Measurements from ENCODE around the gene CDC14B. TPM values are rescaled to one million over a fixed set of nuclear protein-coding genes. Genes with fewer than 3 reads are reported as not detected.
"Not testable (repeated sequence)": the region's sequence is repeated elsewhere in the genome, so short reads cannot be mapped to it uniquely, and the experiment has no call there.

CDC14B gene
- total RNA-seq, 1 donor from 2014 or later: 55.7 TPM

DNA sequence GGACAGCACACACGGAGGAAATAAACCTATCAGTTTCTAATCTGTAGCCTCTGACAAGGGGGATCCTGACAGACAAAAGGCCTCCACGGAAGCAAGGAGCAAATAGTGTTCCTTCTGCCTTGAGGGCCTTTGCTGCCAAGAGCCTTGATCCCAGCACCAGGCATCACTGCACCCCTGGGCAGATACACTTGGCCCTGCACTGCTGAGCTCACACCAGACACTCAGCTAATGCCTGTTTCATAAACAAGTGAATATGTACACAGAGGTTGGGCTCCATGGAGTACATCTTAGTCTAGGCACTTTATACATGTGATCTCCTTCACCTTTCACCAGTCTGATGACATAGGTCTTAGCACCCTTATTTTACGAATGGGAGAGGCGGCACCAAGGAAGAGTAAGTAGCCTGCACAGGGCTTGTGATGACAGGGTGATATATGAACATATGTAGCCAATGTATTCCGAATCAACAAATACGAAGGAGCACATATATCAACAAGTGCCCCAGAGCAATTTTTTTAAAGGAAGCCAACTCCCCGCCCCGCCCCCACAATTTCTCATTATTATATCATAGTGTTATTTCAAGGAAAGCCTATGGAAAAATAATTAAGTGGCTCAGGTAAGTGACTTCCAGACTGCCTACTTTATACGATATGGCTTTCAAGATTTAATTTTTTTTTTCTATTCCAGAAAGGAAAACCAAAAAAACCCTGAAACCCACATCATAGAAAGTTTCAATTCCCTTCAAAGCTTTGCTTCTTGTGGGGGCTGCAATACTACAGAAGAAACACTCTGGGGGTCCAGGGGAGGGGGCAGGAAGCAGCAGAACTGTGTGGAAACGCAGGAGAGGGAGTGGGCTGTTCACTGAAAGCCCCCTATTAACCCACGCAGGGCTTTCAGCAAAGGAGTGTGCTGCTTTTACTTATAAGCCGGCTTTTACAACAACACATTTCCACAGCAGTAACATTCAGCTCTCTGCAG is 32.0 kb downstream of the CDC14B start:
- DNase-seq (ENCODE audit: low read depth): no peak

DNA sequence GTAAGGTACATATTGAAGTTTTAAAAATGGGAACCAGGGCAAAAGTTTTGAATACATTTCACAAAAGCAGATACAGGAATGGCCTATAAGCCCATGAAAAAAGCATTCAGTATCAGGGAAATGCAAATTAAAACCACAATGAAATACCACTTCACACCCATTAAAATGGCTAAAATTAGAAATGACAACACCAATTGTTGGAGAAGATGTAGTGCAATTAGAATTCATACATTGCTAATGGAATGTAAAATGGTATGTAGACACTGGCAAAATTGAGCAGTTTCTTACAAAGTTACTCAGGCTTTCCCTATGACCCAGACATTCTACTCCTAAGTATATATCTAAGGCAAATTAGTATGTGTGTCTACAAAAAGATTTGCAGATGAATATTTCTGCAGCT is 34.2 kb downstream of the CDC14B start:
- no peak for DNase-seq (ENCODE audit: low read depth)

DNA sequence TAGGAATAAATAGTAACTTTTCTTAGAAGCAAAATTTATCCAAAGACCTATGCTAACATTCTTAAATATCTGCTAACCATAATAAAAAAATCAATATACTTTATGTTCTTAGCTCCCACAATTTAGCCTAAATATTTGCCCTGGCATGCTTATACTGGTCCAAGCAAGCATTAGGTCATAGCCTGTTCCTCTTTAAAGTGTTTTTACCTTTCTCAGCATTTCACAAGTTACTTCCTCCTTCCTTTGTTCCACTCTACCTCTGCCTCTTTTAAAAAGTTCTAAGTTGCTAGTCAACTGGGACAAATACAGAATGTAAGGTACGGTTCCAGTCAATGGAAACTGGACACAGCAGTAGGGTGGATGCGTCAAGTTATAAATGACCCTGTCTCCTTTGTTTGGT is 37.4 kb downstream of the CDC14B start:
- DNase-seq (ENCODE audit: low read depth): not testable (repeated sequence)

DNA sequence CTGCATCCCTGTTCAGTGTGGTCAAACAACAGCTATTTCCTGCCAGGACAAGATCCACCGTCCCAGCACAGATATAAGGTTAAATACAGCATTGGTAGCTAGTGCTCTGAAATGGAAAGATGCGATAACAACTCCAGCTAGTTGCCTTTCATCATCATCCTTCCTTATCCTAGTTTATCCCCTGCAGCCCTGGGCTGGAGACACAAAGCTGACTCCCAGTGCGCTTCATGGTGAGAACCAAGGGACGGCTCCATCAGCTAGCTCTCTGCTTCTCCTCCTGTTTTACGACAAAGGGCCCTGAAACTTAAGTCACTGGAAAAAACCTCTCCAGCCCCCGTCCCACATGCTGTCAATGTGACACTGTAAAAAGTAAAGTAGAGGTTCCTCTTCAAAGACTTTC is 37.9 kb downstream of the CDC14B start:
- no peak for DNase-seq (ENCODE audit: low read depth)

DNA sequence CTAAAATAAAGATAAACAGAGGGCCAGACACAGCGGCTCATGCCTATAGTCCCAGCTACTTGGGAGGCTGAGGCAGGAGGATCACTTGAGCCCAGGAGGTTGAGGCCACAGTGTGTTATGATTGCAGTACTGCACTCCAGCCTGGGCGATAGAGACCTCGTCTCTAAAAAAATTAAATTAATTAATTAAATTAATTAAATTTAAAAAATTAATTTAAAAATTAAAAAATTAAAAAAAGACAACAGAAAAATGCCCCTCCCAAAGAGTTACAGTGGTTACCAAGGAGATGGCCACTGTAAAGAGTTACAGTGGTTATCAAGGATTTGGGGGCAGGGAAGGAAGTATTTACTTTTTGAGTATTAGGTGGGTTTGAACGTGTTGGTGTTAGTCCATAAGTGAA is 38.3 kb downstream of the CDC14B start:
- no peak for DNase-seq (ENCODE audit: low read depth)

DNA sequence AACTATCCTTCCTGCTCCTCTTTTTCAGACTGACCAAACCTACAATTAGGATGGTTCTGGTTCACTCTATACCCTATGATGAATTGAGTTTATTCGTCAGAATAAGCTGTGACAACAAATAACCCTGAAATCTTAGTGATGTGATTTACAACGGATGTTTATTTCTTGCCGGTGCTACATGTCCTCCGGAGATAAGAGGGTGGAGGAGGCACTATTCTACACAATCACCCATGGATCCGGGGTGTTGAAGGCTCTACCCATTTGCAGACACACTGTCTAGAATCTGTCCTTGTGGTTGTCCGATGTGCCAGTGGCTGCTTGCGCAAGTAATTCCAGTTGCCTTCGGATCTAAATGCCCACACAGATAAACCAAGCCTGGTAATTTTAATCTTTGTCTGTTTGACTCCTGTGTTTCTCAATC is 44.7 kb downstream of the CDC14B start:
- DNase-seq (ENCODE audit: low read depth): peak; percentile 11

DNA sequence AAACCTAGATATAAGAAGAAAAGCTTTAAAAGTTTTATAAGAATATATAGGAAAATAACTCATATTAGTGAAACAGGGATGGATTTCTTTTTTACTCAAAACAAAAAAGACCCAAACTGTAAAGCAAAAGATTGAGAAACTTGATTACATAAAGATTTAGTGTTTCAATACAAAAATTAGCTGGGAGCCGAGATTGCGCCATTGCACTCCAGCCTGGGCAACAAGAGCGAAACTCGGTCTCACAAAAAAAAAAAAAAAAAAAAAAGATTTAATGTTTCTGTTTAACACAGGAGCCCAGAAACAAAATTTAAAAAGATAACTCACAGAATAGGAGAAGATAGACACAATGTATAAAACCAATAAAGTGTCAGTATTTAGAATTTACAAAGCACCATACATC is 45.2 kb downstream of the CDC14B start:
- no peak for DNase-seq (ENCODE audit: low read depth)

DNA sequence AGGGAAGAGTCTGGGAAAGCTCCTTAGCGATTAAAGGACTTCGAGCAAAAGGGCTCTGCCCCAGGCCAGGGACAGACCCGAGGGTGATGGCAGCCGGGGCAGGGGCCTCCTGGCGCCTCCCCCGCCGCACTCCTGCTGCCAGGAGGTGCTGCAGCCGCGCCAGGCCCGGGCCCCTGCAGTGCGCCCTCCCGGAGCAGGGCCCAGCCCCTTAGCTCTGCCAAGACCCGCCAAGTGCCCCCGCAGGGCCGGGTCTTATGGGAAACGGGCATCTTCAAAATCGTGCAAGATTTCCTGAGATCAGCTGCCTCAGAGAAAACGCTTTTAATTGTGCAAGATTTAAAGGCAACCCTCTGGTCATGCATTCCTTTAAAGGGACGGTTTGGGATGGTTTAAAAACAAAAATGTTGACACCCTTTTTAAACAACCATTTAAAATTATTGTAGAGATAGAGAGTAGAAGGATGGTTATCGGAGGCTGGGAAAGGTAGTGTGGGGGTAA is 52.4 kb downstream of the CDC14B start:
- no peak for DNase-seq (ENCODE audit: low read depth)

DNA sequence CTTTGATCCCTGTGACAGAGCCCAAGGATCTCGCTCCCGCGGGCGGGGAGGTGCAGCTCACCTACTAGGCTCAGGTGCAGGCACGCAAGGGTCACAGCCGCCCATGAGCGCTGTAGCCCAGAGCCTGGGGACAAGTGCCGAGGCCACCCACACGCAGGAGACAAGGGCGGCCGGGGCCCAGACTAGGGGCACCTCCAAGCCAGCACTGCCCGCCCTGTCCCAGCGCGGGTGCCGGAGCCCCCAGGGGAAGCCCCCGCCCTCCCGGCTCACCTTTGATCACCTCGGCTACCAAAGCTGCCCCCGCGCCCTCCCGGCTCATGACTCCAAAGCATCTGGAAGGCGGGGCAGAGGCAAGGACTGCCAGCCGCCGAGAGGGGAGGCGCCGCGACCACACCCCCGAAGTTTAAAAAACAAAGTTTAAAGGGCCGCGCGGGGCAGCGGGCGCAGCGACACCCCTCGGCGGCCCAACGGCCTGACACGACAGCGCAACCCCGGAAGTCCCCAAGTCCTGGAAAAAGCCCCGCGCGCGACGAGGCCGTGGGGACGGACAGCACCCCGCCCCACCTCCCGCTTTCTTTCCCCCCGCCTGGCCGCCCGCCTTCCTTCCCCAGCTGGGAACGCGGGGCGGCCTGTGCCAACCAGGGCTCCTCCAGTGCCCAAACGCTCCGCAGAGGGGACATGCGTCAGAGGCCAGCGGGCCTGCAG is 53.0 kb downstream of the CDC14B start:
- peak; percentile 21 for DNase-seq (ENCODE audit: low read depth)

DNA sequence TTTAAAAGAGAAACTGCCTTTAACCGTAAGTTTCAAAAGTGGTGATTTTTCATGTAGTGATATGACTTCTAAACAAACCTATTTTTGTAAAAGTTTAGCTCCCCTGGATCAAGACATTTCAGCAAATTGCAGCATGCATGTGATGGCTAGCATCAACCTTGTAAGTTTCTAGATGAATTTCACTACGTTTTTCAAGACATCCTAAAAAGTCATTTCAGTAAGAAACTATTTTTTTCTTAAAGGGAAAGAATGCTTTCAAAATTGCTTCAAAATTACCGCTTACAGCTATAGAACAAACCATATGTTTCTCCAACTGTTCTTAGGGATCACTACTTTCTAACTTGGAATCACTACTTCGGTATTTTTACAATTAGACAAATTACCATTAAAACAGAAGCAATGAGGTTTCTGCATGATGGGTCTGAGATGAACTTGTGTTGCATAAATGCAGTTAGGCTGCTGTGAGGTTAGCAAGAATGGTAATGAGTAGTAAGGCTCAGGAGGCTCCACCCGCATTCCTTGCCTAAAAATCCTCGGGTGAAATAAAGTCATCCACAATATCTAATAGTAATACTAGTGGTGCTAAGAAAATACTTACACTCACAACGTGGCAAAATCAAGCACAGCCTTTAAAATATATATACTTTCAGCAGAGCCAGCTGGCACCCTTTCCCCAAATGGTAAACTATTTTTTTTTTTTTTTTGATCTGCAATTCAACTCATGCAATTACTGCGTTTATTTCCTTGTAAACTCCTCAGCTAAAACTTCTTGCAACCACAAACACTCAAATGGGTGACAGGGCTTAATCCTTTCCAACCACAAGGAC is 53.8 kb downstream of the CDC14B start:
- peak; percentile 81 for DNase-seq (ENCODE audit: low read depth)

DNA sequence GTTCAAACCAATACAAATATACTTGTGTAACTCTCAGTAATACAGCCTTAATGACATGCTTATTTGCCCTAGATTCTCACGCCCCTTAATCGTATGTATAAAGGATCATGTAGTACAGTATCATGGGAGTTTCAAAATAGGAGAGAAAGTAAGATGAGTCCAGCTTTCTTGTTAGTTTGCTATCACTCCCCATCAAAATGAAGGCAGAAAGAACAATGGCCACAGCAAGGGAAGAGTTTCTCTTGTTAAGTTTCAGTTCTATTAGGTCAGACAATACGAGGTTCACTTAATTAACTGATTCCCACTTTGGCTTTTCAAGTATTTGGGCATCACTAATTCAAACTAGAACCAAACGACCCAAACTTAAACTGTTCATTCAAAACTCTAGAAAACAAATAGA is 55.4 kb downstream of the CDC14B start:
- DNase-seq (ENCODE audit: low read depth): no peak

DNA sequence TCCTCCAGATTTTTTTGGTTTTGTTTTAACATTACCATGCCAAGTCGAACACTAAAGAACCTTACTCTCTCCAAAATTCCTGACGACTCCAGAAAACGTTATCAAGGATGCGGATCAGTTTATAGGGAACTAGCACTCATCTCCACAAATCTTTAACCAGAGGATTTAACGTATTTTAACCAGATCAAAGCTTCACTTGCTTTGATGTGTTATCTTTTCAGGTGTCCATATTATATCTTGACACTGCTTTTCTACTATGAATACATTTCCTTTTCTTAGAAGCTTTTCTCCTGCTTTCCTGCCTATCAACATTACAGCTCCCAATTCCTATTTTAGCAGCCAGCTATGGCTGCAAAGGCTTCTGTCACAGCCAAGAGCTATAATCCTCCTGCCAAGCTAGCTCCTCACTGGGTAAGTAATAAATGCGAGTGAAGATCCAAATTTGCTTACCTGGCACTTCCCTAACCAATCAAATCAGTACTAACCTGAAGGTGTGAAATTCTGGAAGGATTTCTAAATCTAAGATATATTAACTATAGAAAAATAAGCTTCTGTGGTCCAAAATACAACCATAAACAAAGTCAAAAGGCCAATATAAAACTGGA is 60.2 kb downstream of the CDC14B start:
- no peak for DNase-seq (ENCODE audit: low read depth)

DNA sequence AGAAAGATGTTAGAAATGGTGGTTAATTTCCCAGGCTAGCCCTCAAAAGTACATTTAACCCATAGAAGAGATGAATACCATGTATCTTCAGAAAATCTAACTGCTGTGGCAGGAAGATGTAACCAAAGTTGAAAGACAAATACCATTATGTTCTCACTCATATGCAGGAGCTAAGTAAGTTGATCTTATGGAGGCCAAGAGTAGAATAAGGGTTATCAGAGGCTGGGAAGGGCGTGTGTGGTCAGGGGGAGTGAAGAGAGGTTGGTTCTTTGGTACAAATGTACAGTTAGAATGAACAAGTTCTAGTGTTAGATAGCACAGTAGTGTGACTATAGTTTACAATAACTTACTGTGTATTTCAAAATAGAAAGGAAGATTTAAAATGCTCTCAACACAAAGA is 61.7 kb downstream of the CDC14B start:
- DNase-seq (ENCODE audit: low read depth): no peak

DNA sequence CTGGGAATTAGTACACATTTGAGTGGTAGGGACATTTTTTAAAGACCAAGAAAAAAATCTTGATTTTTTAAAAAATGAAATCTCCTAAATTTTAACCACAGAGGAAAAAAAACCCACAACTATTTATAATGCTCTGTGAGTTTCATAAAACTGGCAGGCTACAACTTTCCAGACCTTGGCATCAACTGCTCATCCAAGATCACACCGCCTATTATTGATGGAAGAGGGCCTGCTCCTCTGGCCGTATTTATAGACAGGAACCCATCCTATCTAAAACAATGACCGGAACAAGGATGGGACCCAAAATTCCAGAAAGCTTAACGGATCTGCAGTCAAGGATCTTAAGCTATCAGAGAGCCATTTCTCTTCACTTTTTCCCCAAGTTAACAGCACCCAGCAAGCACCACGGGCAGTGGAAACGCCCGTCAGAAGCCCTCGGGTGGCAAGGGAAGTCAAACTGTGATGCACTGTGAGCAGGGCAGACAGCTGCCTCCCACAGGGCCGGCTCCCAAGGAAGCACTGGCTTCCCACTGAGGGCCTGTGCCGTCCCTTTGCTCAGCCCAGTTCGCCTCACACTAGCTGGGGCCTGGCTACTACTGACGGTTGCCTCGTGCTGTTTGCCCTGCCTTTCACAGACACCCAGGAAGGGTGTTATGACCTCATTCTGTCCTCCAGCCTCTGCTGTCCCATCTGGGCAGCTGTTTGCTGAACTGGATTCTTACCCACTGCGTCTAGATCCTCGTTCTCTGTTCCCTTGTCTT is 62.8 kb downstream of the CDC14B start:
- DNase-seq (ENCODE audit: low read depth): no peak

DNA sequence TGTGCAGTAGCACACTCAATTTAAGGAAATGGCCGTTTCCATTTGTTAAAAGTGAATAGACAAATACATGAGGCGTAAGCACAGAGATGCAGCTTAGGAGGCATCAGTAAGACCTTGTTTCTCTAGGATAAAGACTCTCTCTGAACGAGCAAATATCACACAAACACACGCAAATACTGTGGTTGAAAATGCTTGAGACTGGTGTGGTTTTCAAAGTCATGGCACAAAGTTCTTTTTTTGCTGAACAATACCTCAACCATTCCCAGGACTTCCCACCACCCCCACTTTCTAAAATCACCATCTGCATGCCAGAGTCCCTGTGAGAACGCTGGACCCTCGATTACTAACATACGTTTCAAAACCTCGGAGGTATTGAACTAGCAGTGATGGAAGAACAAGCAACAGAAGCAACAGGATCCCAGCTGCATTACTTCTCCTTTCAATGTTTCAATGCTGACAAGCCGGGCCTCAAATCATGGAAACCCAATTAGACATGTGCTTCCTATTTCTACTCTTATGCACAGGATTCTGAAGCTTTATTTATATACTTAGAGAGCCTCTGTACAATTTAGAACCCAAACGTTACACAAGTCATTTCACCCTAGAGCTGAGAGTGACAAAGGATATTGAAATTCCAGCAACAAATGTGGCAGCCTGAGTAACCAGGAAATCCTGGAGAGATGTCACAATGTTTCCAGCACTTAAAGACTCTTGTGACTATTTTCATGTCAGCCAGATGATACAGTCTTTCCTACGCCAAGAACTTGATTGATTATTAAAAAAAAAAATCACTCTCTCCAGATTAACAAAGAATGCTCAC is 63.9 kb downstream of the CDC14B start:
- DNase-seq (ENCODE audit: low read depth): peak; percentile 33

DNA sequence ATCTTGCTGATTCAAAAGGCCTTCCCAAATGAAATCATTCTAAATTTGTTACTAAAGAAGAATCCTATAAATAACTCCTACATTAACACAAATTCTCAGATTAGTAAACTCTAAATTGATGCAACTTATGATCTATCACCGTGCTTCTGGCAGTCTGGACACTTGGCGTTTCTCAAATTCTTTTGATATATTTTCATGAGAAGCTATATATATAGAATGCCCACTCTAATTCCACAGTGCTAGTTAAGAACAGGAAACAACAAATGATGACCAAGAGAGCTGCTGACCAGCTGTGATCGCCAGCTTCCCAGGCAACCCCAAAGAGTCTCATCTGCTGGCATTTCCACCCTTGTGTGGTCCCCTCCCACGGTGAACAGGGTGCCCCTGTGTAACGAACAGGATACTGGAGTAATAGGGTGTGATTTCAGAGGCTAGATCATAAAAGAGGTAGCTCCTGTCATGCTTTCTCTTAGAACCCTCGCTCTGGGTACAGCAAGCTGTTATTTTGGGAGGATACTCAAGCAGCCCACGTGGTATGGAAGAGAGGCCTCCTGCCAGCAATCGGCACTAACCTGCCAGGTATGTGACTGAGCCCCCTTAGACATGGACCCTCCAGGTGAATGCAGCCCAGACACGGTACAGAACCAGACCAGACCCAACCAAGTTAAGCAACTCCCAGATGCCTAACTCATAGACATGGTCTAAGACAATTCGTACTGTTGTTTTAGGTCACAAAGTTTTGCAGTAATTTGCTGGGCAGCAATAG is 64.7 kb downstream of the CDC14B start:
- DNase-seq (ENCODE audit: low read depth): no peak

DNA sequence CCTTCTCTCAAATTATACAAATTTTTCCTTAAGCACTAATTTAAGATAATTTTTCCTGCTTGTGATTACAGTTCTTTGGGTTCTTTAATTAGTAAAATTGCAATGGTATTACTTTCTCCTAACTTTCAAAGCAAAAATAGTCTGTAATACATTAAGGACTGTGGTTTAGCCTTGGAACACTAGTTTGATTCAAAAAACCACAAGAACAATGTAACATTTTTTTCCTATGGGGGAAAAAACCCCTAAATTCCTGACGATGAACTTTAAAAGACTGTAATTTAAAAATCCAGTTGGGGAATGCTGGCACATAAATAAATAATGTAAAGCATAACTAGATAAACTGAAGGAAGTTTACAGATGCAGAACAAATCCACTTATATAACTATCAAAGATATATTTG is 65.3 kb downstream of the CDC14B start:
- DNase-seq (ENCODE audit: low read depth): peak; percentile 66

DNA sequence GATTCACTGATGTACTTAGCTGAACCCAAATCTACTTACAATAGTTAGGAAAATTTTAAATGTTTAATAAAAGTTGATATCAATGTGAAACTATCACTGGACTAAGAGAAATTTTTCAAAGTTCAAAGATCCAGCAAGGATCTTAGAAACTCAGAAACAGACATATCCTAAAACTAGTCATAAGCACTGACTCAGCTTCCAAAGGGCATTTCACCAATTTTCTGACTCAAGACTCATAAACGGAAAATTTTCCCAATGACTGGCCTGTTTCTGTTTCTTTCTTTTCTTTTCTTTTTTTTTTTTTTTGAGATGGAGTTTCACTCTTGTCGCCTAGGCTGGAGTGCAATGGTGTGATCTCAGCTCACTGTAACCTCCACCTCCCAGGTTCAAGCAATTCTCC is 66.6 kb downstream of the CDC14B start:
- DNase-seq (ENCODE audit: low read depth): peak; percentile 79

DNA sequence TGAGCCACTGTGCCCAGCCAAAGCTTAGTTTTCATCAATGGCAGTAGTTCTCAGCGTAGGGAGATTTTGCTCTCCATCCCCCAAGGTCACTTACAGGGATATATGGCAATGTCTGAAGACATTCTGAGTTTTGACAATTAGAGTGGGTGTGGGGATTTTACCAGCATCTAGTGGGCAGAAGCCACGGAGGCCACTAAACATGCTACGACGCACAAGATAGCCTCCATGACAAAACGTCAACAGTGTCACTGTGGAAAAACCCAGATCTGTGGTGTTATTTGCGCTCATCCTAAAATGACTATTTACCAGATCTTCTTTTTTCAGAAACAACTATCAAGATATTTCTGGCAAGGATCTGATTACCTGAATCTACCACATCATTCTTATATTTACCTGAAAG is 68.2 kb downstream of the CDC14B start:
- DNase-seq (ENCODE audit: low read depth): no peak

All from renal cortical epithelial cell (primary cell).